Epithelial cell of proximal tubule (primary cell): ENCODE data around the gene GNG2. TPM values are rescaled to one million over a fixed set of nuclear protein-coding genes. Genes with fewer than 3 reads are reported as not detected.

Source experiments
- DNase-seq: peaks from one replicate; pipeline ENCODE4 v3.0.0-alpha.2; 2011; ENCODE audit warnings: low read depth
- H3K4me3 ChIP-seq: 2 replicates; pipeline ENCODE4 v1.5.1; 2011; ENCODE audit warnings: low read depth, mild to moderate bottlenecking, low read length
- total RNA-seq: library from RNA; depleted of rRNA; stranded (reverse); fragments of >200 nt; gene quantifications from 2 replicates; pipeline ENCODE4 v1.2.3, GENCODE V29; 2015
- TF ChIP-seq, protein P1 (sequence below): conservative IDR thresholded peaks from 2 replicates; pipeline ENCODE4 v1.5.1; 2012; ENCODE audit warnings: low read depth, mild to moderate bottlenecking, low read length

Gene GNG2
- total RNA-seq, 1 donor from 2014 or later: 2.5 TPM

DNA sequence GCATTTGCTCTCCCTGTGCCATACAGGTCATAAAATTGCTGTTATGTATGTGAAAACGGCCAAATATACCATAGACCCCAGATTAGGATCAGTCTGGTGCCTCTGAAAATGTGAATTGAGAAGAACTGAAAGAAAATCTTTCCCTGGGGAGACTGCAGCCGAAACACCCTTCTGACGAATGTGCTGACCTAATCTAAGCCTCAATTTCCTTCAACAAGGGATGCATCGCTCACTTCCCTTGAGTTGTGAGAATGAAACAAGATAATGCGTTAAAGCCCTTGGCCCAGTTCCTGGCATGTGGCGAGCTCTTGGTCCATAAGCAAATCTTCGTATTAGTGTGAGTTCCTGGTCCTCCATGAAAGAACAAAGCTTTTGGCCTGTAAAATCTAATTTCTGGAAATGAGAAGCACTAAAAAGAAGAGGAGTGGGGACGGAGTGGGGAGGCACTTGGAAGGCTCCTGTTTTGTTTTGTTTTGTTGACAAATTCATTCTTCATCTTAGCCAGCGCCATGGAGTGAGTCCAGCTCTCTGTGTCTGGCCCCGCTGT lies 79.4 kb downstream of the GNG2 start:
- no peak overlapping the region for H3K4me3 ChIP-seq
- no peak for DNase-seq
- TF ChIP-seq, protein P1, sequence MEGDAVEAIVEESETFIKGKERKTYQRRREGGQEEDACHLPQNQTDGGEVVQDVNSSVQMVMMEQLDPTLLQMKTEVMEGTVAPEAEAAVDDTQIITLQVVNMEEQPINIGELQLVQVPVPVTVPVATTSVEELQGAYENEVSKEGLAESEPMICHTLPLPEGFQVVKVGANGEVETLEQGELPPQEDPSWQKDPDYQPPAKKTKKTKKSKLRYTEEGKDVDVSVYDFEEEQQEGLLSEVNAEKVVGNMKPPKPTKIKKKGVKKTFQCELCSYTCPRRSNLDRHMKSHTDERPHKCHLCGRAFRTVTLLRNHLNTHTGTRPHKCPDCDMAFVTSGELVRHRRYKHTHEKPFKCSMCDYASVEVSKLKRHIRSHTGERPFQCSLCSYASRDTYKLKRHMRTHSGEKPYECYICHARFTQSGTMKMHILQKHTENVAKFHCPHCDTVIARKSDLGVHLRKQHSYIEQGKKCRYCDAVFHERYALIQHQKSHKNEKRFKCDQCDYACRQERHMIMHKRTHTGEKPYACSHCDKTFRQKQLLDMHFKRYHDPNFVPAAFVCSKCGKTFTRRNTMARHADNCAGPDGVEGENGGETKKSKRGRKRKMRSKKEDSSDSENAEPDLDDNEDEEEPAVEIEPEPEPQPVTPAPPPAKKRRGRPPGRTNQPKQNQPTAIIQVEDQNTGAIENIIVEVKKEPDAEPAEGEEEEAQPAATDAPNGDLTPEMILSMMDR: no peak

DNA sequence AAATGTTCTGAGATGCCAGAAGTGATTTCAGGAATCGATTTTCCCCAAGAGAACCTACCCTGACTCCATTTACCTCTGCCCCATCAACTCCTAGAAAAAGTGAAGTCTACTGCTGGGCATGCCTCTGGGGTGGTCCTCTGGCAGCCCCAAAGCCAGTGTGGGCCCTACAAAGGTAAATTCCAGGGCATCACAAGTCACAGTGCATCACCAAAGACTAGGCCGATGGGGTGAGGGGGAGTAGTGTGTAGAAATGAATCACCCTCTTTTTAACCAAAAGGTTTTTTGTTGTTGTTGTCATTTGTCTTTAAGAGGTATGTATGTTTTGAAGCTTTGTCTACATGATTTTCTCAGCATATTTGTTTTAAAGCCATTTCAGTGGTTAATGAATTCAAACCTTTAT lies 82.6 kb downstream of the GNG2 start:
- TF ChIP-seq, protein P1: no peak
- DNase-seq: no peak
- H3K4me3 ChIP-seq: no peak overlapping the region

DNA sequence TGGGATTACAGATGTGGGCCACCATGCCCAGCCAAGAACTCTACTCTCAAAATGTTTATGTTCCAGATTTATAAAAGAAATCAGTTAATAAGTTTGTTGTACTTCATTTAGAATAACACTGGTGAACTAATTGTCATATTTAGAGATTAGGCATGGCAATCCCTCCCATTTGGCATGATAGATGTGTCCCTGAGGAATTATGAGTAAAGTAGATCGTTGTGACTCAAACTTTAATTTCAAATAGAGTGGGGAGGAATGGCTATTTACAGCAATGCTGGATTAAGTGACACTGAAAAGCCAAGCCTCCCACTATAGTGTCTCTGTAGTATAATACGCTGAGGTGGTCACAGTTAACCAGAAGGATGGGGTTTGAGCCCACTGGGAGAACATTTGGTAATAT lies 89.6 kb downstream of the GNG2 start:
- DNase-seq: no peak
- H3K4me3 ChIP-seq: no peak overlapping the region
- TF ChIP-seq, protein P1: no peak

DNA sequence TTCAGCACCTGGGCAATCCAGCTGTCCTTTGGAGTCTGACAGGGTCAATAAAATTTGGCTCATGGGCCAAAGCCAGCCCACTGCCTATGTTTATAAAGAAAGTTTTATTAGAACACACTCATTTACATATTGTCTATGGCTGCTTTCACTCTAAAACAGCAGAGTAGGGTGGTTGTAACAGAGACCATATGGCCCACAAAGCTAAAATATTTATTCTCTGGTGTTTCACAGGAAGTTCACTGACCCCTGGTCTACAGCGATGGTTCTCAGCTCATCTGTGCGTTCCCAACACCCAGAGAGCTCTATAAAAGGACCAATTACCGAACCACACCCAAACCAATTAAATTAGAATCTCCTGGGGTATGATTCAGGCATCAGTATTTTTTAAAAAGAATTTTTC lies 91.2 kb downstream of the GNG2 start:
- no peak overlapping the region for H3K4me3 ChIP-seq
- TF ChIP-seq, protein P1: no peak
- DNase-seq: no peak

DNA sequence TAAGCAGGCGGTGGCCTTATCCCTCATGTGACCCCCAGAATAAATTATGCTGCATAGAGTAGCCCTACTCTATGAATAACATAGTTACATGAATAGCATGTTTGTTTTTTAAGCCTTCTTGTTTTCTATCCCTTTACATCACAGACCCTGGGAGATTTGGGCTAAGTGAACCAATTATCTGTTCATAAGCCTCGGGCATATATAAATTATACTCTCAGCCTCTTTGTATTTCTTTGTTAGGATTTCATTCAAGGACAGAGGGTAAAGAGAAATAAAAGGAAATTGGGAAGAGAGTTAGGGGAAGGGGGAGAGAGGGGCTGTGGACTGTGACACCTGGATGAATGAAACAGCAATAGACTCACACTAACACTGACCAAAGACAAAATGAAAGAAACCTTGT lies 93.6 kb downstream of the GNG2 start:
- no peak overlapping the region for H3K4me3 ChIP-seq
- DNase-seq: no peak
- TF ChIP-seq, protein P1: no peak

DNA sequence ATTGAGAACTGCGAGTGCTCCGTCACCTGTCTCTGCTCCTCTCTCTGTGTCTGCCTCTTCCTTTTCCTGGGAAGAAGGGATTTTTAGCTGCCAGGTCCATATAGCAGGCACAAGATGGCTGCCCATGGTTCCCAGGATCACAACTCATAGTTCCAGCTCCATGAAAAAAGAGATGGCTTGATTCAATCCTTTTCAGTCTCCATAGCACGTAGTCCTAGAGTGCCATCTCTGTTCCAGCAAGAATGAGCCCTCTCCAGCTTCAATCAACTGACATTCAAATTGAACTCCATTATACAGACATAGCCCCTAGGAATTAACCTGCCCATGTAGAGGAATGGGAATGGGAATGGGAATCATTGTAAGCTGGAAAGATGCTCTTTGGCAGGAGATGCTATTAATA lies 94.2 kb downstream of the GNG2 start:
- no peak for DNase-seq
- TF ChIP-seq, protein P1: no peak
- no peak overlapping the region for H3K4me3 ChIP-seq

DNA sequence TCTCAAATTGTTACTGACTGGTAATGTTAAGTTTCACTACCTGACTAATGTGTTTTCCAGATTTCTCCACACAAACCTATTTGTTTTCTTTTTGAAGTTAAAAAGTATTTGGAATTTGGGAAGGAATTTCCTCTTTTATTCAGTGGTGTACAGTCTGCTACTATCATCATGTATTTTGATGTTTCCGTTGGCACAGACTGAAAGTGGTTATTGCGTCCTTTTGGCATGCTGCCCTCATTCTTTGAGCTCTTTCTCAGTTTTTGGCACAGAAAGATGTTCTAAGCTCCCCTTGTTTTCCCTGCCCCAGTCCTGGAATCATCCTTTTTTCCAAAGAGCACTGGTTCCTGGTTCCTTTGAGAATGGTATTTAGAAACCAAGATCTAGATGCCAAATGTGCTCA lies 97.5 kb downstream of the GNG2 start:
- no peak for DNase-seq
- H3K4me3 ChIP-seq: no peak overlapping the region
- TF ChIP-seq, protein P1: no peak
